Right cardiac atrium (tissue), 5 donors: ENCODE results near the gene ETV6. TPM values are rescaled to one million over a fixed set of nuclear protein-coding genes. Genes with fewer than 3 reads are reported as not detected.

Source experiments
- ATAC-seq, 2 donors: fragments of 200-7000 bp; cut with Tn5 transposase; one replicate each; pipeline versions ENCODE4 v1.8.0 to v1.9.1; 2020; ENCODE audit warnings: moderate library complexity in 2 of 2, mild to moderate bottlenecking in 1 of 2
- DNase-seq, 3 donors: peaks; one replicate each; pipeline ENCODE4 v3.0.0-alpha.2; 2020
- H3K27ac ChIP-seq: one replicate; pipeline ENCODE4 v1.5.1; 2013; ENCODE audit warnings: mild to moderate bottlenecking, low read length, control low read depth, moderate library complexity
- H3K27me3 ChIP-seq: one replicate; pipeline ENCODE4 v1.6.1; 2013; ENCODE audit not compliant: control insufficient read depth, insufficient read depth
- H3K4me1 ChIP-seq: one replicate; pipeline ENCODE4 v1.6.1; 2013; ENCODE audit warnings: low read length; ENCODE audit not compliant: control insufficient read depth, insufficient read depth
- H3K4me3 ChIP-seq: one replicate; pipeline ENCODE4 v1.5.1; 2013; ENCODE audit warnings: low read length, control low read depth
- H3K9me3 ChIP-seq: one replicate; pipeline ENCODE4 v1.6.1; 2013; ENCODE audit warnings: low read length; ENCODE audit not compliant: control insufficient read depth
- WGBS: extraction: QIAGEN DNeasy Blood & Tissue Kit; methylation state at CpG from one replicate; pipeline ENCODE4 v1.1.7; 2013; 5-methylcytosine and 5-hydroxymethylcytosine counted together
- intact Hi-C, 4 donors: fragments of 100-400 bp; cut with DNase I; formaldehyde crosslinking; loops; one replicate each; pipeline versions ENCODE4 v1.11.0 to v1.14.0; 2022 to 2023
- polyA plus RNA-seq: library from polyadenylated mRNA; stranded (reverse); fragments of 200-250 nt; gene quantifications from one replicate; pipeline ENCODE4 v1.2.3, GENCODE V29; 2013
- total RNA-seq, 4 donors: library from RNA; stranded (reverse); fragmentation: NEBNext Ultra II Directional; extraction: Animal tissue kit (Norgen Biotek cat#: 25700); gene quantifications; one replicate each; pipeline ENCODE4 v1.2.1, GENCODE V29; 2021
- donor health status: healthy with polysubstance abuse.
- donor health status: DM: no; HTN: yes; CAD: no.
- donor health status: DM: no; HTN: no; CAD: no.
- donor health status: DM: no; HTN: yes; CAD: no; lungs with severe emphysema.
- donor health status: DM: yes; HTN: yes; CAD: no.

Gene ETV6
- total and polyA plus RNA-seq, 5 donors, result 2.9 to 31.4 (median 11.7) TPM

- no peak overlapping the region for H3K27ac ChIP-seq
- peaks cover 20% of the 10 kb centered on the region for H3K4me1 ChIP-seq
- intact Hi-C loops, result no loop called here
- H3K9me3 ChIP-seq, result no peaks in the 10 kb centered on the region
- no peak overlapping the region for H3K4me3 ChIP-seq
- ATAC-seq, result no peak
- 95% methylated on average over 10 of the region's 10 CpGs for WGBS
- DNase-seq, result no peak
- no peaks in the 10 kb centered on the region for H3K27me3 ChIP-seq
Observed at GRCh38 chr12:11728154-11728755, 78.8 kb downstream of the ETV6 start.

GRCh38 chr12:11729008-11729407 lies 79.5 kb downstream of the ETV6 start:
- ATAC-seq (no peak), DNase-seq (no peak)
- Histone ChIP-seq H3K4me1 (peaks cover 16% of the 10 kb centered on the region), H3K4me3 (no peak overlapping the region), H3K9me3 (no peaks in the 10 kb centered on the region), H3K27me3 (no peaks in the 10 kb centered on the region), H3K27ac (no peak overlapping the region)
- 53% methylated on average over 4 of the region's 4 CpGs for WGBS
- intact Hi-C loops, result no loop called here

GRCh38 chr12:11729439-11730150 lies 80.1 kb downstream of the ETV6 start:
- no peak for ATAC-seq
- Histone ChIP-seq H3K9me3 (no peaks in the 10 kb centered on the region), H3K27ac (no peak overlapping the region), H3K4me3 (no peak overlapping the region), H3K4me1 (peaks cover 13% of the 10 kb centered on the region), H3K27me3 (no peaks in the 10 kb centered on the region)
- intact Hi-C loops, result no loop called here
- WGBS, result 96% methylated on average over 7 of the region's 7 CpGs
- DNase-seq, result no peak

- no peak for DNase-seq
- no peak for ATAC-seq
- Histone ChIP-seq H3K4me1 (peaks cover 10% of the 10 kb centered on the region), H3K27me3 (no peaks in the 10 kb centered on the region), H3K27ac (no peak overlapping the region), H3K9me3 (no peaks in the 10 kb centered on the region), H3K4me3 (no peak overlapping the region)
- 92% methylated on average over 8 of the region's 8 CpGs for WGBS
- intact Hi-C loops, result no loop called here
Observed at GRCh38 chr12:11730299-11731041, 81.0 kb downstream of the ETV6 start.

GRCh38 chr12:11731042-11731357 lies 81.5 kb downstream of the ETV6 start:
- peaks cover 7% of the 10 kb centered on the region for H3K4me1 ChIP-seq
- intact Hi-C loops, result no loop called here
- no peak overlapping the region for H3K4me3 ChIP-seq
- H3K27ac ChIP-seq, result no peak overlapping the region
- DNase-seq (no peak), ATAC-seq (no peak)
- no peaks in the 10 kb centered on the region for H3K27me3 ChIP-seq
- no peaks in the 10 kb centered on the region for H3K9me3 ChIP-seq
- 90% methylated on average over 1 of the region's 1 CpG for WGBS

- WGBS, result 65% methylated on average over 3 of the region's 3 CpGs
- intact Hi-C loops, result no loop called here
- H3K27ac ChIP-seq, result no peak overlapping the region
- no peaks in the 10 kb centered on the region for H3K27me3 ChIP-seq
- H3K4me1 ChIP-seq, result peaks cover 7% of the 10 kb centered on the region
- no peak overlapping the region for H3K4me3 ChIP-seq
- ATAC-seq, result no peak
- no peak for DNase-seq
- no peaks in the 10 kb centered on the region for H3K9me3 ChIP-seq
Observed at GRCh38 chr12:11731455-11731854, 82.0 kb downstream of the ETV6 start.

GRCh38 chr12:11732023-11732422 lies 82.5 kb downstream of the ETV6 start:
- Histone ChIP-seq H3K9me3 (no peaks in the 10 kb centered on the region), H3K27me3 (no peaks in the 10 kb centered on the region), H3K4me1 (peaks cover 7% of the 10 kb centered on the region), H3K27ac (no peak overlapping the region), H3K4me3 (no peak overlapping the region)
- no peak for ATAC-seq
- WGBS, result 89% methylated on average over 5 of the region's 5 CpGs
- DNase-seq, result no peak
- intact Hi-C loops, result no loop called here

- WGBS, result 94% methylated on average over 2 of the region's 2 CpGs
- H3K4me1 ChIP-seq, result peaks cover 7% of the 10 kb centered on the region
- intact Hi-C loops, result no loop called here
Observed at GRCh38 chr12:11732715-11733114, 83.2 kb downstream of the ETV6 start.

GRCh38 chr12:11734580-11735180 lies 85.2 kb downstream of the ETV6 start:
- Histone ChIP-seq H3K27ac (no peak overlapping the region), H3K9me3 (no peaks in the 10 kb centered on the region), H3K27me3 (no peaks in the 10 kb centered on the region), H3K4me1 (peaks cover 3% of the 10 kb centered on the region), H3K4me3 (no peak overlapping the region)
- 76% methylated on average over 5 of the region's 5 CpGs for WGBS
- intact Hi-C loops, result no loop called here
- DNase-seq (no peak), ATAC-seq (no peak)

More at GRCh38 chr12:11732715-11733114, 83.2 kb downstream of the ETV6 start:
- no peak overlapping the region for H3K27ac ChIP-seq
- ATAC-seq (no peak), DNase-seq (no peak)
- no peaks in the 10 kb centered on the region for H3K27me3 ChIP-seq
- H3K4me3 ChIP-seq, result no peak overlapping the region
- no peaks in the 10 kb centered on the region for H3K9me3 ChIP-seq

- ATAC-seq (no peak), DNase-seq (no peak)
- Histone ChIP-seq H3K4me3 (no peak overlapping the region), H3K4me1 (peaks cover 3% of the 10 kb centered on the region), H3K27me3 (no peaks in the 10 kb centered on the region), H3K9me3 (no peaks in the 10 kb centered on the region), H3K27ac (no peak overlapping the region)
- 94% methylated on average over 6 of the region's 6 CpGs for WGBS
- intact Hi-C loops, result no loop called here
Observed at GRCh38 chr12:11738450-11738849, 89.0 kb downstream of the ETV6 start.

GRCh38 chr12:11739980-11740577 lies 90.6 kb downstream of the ETV6 start:
- ATAC-seq, result no peak
- Histone ChIP-seq H3K9me3 (no peaks in the 10 kb centered on the region), H3K4me3 (no peak overlapping the region), H3K4me1 (peaks cover 3% of the 10 kb centered on the region), H3K27me3 (no peaks in the 10 kb centered on the region), H3K27ac (no peak overlapping the region)
- WGBS, result 48% methylated on average over 9 of the region's 9 CpGs
- no peak for DNase-seq
- intact Hi-C loops, result no loop called here
